ENCODE data around the gene NEUROD2. TPM values are rescaled to one million over a fixed set of nuclear protein-coding genes. Genes with fewer than 3 reads are reported as not detected.
A peak's percentile ranks its signal among the peaks of the same experiment; 100 is the strongest.

NEUROD2 gene
- total RNA-seq, 1 experiment from 2014 or later = not detected

- no peaks in the 10 kb centered on the region for H3K9me3 ChIP-seq
- peak; percentile 82 to 92 for DNase-seq
- POLR2A ChIA-PET = interaction anchor here (0.5 kb wide), 1 partner anchor 108 kb away, joined by 3 read pairs; no protein-coding TSS in a partner anchor
- CTCF ChIA-PET = interaction anchor here (0.5 to 3.6 kb wide), 61 partner anchors 9 to 923 kb away, joined by 3 to 44 read pairs (median 5); partner anchors contain the start of genes CDK12, ERBB2, MED1 and MED24
- no peak overlapping the region for H3K4me3 ChIP-seq (ENCODE audit: low read depth, low read length)
- no TSS peak for BruUV-seq (replicated peaks)
- Mint-ChIP-seq H3K9me3 (ENCODE audit: unreplicated experiment) (no peaks in the 10 kb centered on the region), H3K4me3 (ENCODE audit: unreplicated experiment) (no peak overlapping the region), H3K36me3 (ENCODE audit: insufficient read depth, unreplicated experiment) (no peaks in the 10 kb centered on the region), H3K27me3 (ENCODE audit: insufficient read depth, unreplicated experiment) (peaks cover 12% of the 10 kb centered on the region), H3K4me1 (ENCODE audit: low read depth, unreplicated experiment) (no peaks in the 10 kb centered on the region), H3K27ac (ENCODE audit: unreplicated experiment) (no peak overlapping the region)
- intact Hi-C loops (cut with micrococcal nuclease; ENCODE audit: unreplicated experiment) = loop anchor here (1.0 kb wide), 3 partner anchors 47 to 133 kb away; partner anchors contain the start of gene PNMT
- peaks cover 14% of the 10 kb centered on the region; the same call in 1 of the 2 replicates for H3K4me1 ChIP-seq
- 0 out of 2 replicates have a peak, but pooled peaks cover 4% of the 10 kb centered on the region for H3K27me3 ChIP-seq (replicated peaks; ENCODE audit: control insufficient read depth, insufficient read depth, low read length)
- peak; percentile 100 for TF ChIP-seq CTCF (IDR thresholded peaks at IDR 0.05; ENCODE audit: insufficient read depth in 1 of 2, low read depth in 1 of 2, low read length in 1 of 2, severe bottlenecking in 1 of 2, unreplicated experiment in 1 of 2)
- H3K36me3 ChIP-seq (ENCODE audit: control insufficient read depth, insufficient read depth, low read length) = no peaks in the 10 kb centered on the region
These were observed 14.0 kb upstream of the NEUROD2 start for GRCh38 chr17:39621523-39622379.

- H3K27me3 ChIP-seq (replicated peaks; ENCODE audit: control insufficient read depth, insufficient read depth, low read length) = peaks cover 4% of the 10 kb centered on the region; the same call in 1 of the 2 replicates
- DNase-seq = no peak
- no peaks in the 10 kb centered on the region for H3K9me3 Mint-ChIP-seq (ENCODE audit: unreplicated experiment)
- H3K36me3 ChIP-seq (ENCODE audit: control insufficient read depth, insufficient read depth, low read length) = no peaks in the 10 kb centered on the region
- no peaks in the 10 kb centered on the region for H3K4me1 Mint-ChIP-seq (ENCODE audit: low read depth, unreplicated experiment)
- ChIA-PET CTCF (interaction anchor here (1.0 to 3.6 kb wide), 3 partner anchors 45 to 72 kb away, joined by 3 to 44 read pairs (median 6); partner anchors contain the start of gene PNMT), POLR2A (no interaction called here)
- no peak overlapping the region for H3K4me3 ChIP-seq (ENCODE audit: low read depth, low read length)
- intact Hi-C loops (cut with micrococcal nuclease; ENCODE audit: unreplicated experiment) = no loop called here
- TF ChIP-seq CTCF (IDR thresholded peaks at IDR 0.05; ENCODE audit: insufficient read depth in 1 of 2, low read depth in 1 of 2, low read length in 1 of 2, severe bottlenecking in 1 of 2, unreplicated experiment in 1 of 2) = no peak
- no peak overlapping the region for H3K4me3 Mint-ChIP-seq (ENCODE audit: unreplicated experiment)
- peaks cover 14% of the 10 kb centered on the region; the same call in 1 of the 2 replicates for H3K4me1 ChIP-seq
- no peak overlapping the region for H3K27ac Mint-ChIP-seq (ENCODE audit: unreplicated experiment)
- no peaks in the 10 kb centered on the region for H3K36me3 Mint-ChIP-seq (ENCODE audit: insufficient read depth, unreplicated experiment)
- H3K9me3 ChIP-seq = no peaks in the 10 kb centered on the region
- BruUV-seq (replicated peaks) = no TSS peak
- peaks cover 19% of the 10 kb centered on the region for H3K27me3 Mint-ChIP-seq (ENCODE audit: insufficient read depth, unreplicated experiment)
These were observed 12.0 kb upstream of the NEUROD2 start for GRCh38 chr17:39619786-39620101.

GRCh38 chr17:39618956-39619785 lies 11.5 kb upstream of the NEUROD2 start:
- no peak for TF ChIP-seq CTCF (IDR thresholded peaks at IDR 0.05; ENCODE audit: insufficient read depth in 1 of 2, low read depth in 1 of 2, low read length in 1 of 2, severe bottlenecking in 1 of 2, unreplicated experiment in 1 of 2)
- Histone ChIP-seq H3K4me1 (peaks cover 14% of the 10 kb centered on the region; the same call in 1 of the 2 replicates), H3K9me3 (no peaks in the 10 kb centered on the region), H3K27me3 (replicated peaks; ENCODE audit: control insufficient read depth, insufficient read depth, low read length) (peaks cover 4% of the 10 kb centered on the region; the same call in 1 of the 2 replicates), H3K36me3 (ENCODE audit: control insufficient read depth, insufficient read depth, low read length) (no peaks in the 10 kb centered on the region), H3K4me3 (ENCODE audit: low read depth, low read length) (peak overlapping the region; percentile 37)
- peaks cover 22% of the 10 kb centered on the region for H3K27me3 Mint-ChIP-seq (ENCODE audit: insufficient read depth, unreplicated experiment)
- no peaks in the 10 kb centered on the region for H3K9me3 Mint-ChIP-seq (ENCODE audit: unreplicated experiment)
- H3K27ac Mint-ChIP-seq (ENCODE audit: unreplicated experiment) = no peak overlapping the region
- POLR2A ChIA-PET = no interaction called here
- H3K4me1 Mint-ChIP-seq (ENCODE audit: low read depth, unreplicated experiment) = no peaks in the 10 kb centered on the region
- H3K36me3 Mint-ChIP-seq (ENCODE audit: insufficient read depth, unreplicated experiment) = no peaks in the 10 kb centered on the region
- peak overlapping the region; percentile 74 for H3K4me3 Mint-ChIP-seq (ENCODE audit: unreplicated experiment)
- CTCF ChIA-PET = interaction anchor here (0.6 to 3.6 kb wide), 7 partner anchors 9 to 361 kb away, joined by 3 to 44 read pairs (median 4); partner anchors contain the start of genes PGAP3, PNMT and PSMD3
- intact Hi-C loops (cut with micrococcal nuclease; ENCODE audit: unreplicated experiment) = no loop called here
- no peak for DNase-seq
- BruUV-seq (replicated peaks) = no TSS peak
